ENCODE measurements around the gene TPK1. TPM values are rescaled to one million over a fixed set of nuclear protein-coding genes. Genes with fewer than 3 reads are reported as not detected.

TPK1 gene
- polyA plus RNA-seq, 1 experiment, result 1.2 TPM

DNA sequence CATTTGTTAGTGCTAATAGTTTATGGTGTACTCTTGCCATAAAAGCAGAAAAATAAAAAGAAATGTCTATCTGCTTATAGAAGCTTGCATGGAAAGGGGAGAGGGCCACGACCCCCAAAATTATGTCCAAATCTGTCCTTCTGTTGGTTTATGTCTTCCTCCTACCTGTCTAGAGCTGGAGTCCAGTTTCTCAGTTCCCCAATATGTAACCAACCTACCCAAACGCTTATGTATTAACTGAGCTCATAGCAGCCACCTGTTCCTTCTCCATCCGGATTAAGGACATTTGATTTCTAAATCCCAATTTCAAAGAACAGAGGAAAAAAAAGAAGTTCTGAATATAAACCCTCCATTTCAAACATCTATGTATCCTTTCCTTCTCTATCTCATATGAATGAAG, 30.3 kb upstream of the TPK1 start:
- no peaks in the 10 kb centered on the region for H3K36me3 ChIP-seq (ENCODE audit: control insufficient read depth, insufficient read depth, low read length)
- DNase-seq (ENCODE audit: low read depth), result no peak
- TF ChIP-seq, protein P1, sequence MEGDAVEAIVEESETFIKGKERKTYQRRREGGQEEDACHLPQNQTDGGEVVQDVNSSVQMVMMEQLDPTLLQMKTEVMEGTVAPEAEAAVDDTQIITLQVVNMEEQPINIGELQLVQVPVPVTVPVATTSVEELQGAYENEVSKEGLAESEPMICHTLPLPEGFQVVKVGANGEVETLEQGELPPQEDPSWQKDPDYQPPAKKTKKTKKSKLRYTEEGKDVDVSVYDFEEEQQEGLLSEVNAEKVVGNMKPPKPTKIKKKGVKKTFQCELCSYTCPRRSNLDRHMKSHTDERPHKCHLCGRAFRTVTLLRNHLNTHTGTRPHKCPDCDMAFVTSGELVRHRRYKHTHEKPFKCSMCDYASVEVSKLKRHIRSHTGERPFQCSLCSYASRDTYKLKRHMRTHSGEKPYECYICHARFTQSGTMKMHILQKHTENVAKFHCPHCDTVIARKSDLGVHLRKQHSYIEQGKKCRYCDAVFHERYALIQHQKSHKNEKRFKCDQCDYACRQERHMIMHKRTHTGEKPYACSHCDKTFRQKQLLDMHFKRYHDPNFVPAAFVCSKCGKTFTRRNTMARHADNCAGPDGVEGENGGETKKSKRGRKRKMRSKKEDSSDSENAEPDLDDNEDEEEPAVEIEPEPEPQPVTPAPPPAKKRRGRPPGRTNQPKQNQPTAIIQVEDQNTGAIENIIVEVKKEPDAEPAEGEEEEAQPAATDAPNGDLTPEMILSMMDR (IDR thresholded peaks at IDR 0.05; ENCODE audit: insufficient read depth, low read depth, low read length), result no peak
- CTCF ChIA-PET, result no interaction called here
- POLR2A ChIA-PET, result no interaction called here
- H3K27me3 ChIP-seq (ENCODE audit: control insufficient read depth, insufficient read depth, low read length), result no peaks in the 10 kb centered on the region
- H3K4me3 ChIP-seq (ENCODE audit: low read depth, low read length), result no peak overlapping the region

DNA sequence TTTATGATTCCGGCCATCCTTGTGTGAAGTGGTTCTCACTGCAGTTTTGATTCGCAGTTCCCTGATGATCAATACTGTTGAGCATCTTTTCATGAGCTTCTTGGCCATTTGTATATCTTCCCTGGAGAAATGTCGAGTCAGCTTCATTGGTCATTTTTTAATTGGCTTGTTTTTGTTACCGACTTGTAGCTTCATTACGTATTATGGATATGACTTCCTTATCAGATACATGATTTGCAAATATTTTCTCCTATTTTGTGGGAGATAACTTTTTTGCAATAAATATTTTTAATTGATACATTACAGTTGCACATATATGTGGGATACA, 27.4 kb upstream of the TPK1 start:
- Histone ChIP-seq H3K36me3 (ENCODE audit: control insufficient read depth, insufficient read depth, low read length) (no peaks in the 10 kb centered on the region), H3K27me3 (ENCODE audit: control insufficient read depth, insufficient read depth, low read length) (no peaks in the 10 kb centered on the region), H3K4me3 (ENCODE audit: low read depth, low read length) (no peak overlapping the region)
- ChIA-PET CTCF (no interaction called here), POLR2A (no interaction called here)
- TF ChIP-seq, protein P1 (IDR thresholded peaks at IDR 0.05; ENCODE audit: insufficient read depth, low read depth, low read length), result no peak
- DNase-seq (ENCODE audit: low read depth), result no peak

DNA sequence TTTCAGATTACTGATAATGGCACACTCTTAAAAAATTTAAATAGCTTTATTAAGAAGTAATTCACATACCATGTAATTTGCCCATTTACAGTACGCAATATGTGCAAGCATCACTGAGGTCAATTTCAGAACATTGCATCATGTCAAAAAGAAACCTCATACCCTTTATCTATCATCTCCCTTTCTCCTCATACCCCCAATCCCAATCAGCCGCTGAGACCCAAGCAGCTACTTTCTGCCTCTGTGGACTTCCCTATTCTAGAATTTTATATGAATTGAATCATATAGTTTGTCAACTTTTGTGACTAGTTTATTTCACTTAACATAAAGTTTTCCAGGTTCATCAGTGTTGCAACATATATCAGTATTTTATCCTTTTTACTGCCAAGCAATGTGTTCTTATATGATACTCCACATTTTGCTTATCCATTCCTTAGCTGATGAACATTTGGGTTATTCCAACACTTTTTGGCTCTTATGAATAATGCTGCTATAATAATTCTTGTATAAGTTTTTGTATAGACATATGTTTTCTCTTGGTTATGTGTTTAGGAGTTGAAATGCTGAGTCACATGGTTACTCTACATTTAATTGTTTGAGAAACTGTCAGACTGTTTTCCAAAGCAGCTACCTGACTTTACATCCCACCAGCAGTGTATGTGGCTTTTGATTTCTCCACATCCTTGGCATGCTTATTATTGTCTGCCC, 26.9 kb upstream of the TPK1 start:
- Histone ChIP-seq H3K27me3 (ENCODE audit: control insufficient read depth, insufficient read depth, low read length) (no peaks in the 10 kb centered on the region), H3K4me3 (ENCODE audit: low read depth, low read length) (no peak overlapping the region), H3K36me3 (ENCODE audit: control insufficient read depth, insufficient read depth, low read length) (no peaks in the 10 kb centered on the region)
- ChIA-PET POLR2A (no interaction called here), CTCF (no interaction called here)
- no peak for DNase-seq (ENCODE audit: low read depth)
- TF ChIP-seq, protein P1 (IDR thresholded peaks at IDR 0.05; ENCODE audit: insufficient read depth, low read depth, low read length), result no peak

DNA sequence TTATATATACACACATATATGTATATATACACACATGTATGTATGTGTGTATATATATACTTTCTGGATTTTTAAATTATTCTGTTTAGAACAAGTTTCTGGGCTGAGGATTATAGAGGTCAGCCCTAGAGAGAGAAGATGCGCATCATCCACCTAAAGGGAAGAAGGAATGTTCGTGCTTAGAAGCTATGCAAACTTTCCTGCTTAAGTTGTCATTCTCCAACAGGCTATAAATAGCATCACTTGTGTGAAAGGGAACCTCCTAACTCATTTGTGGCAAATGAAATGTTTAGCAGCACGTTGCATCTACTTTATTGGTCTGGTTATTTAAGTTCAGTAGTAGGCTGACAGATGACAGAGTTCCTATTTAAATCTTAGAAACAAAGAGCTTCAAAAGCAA, 23.9 kb upstream of the TPK1 start:
- POLR2A ChIA-PET, result no interaction called here
- Histone ChIP-seq H3K36me3 (ENCODE audit: control insufficient read depth, insufficient read depth, low read length) (no peaks in the 10 kb centered on the region), H3K27me3 (ENCODE audit: control insufficient read depth, insufficient read depth, low read length) (no peaks in the 10 kb centered on the region), H3K4me3 (ENCODE audit: low read depth, low read length) (no peak overlapping the region)
- TF ChIP-seq, protein P1 (IDR thresholded peaks at IDR 0.05; ENCODE audit: insufficient read depth, low read depth, low read length), result no peak
- CTCF ChIA-PET, result no interaction called here
- no peak for DNase-seq (ENCODE audit: low read depth)

DNA sequence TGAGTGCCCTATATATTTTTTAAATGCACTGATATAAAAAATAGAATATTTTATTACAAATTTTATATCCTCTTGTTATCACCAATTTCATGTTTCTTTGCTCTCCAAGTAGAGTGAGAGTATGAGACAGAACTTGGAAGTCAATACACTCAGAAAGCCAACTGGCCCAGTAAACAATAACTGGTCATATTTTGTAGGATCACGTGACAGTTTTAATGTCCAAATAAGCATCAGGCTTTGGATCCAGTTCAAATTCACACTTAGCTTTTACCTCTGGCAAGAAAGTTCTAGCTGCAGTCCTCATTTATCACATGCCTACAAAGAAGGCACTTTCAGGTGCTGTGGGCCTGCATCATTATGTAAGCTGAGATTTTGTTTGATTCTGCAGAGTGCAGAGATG, 21.6 kb upstream of the TPK1 start:
- no peaks in the 10 kb centered on the region for H3K36me3 ChIP-seq (ENCODE audit: control insufficient read depth, insufficient read depth, low read length)
- POLR2A ChIA-PET, result no interaction called here
- TF ChIP-seq, protein P1 (IDR thresholded peaks at IDR 0.05; ENCODE audit: insufficient read depth, low read depth, low read length), result no peak
- no peak for DNase-seq (ENCODE audit: low read depth)
- no peaks in the 10 kb centered on the region for H3K27me3 ChIP-seq (ENCODE audit: control insufficient read depth, insufficient read depth, low read length)
- CTCF ChIA-PET, result no interaction called here
- H3K4me3 ChIP-seq (ENCODE audit: low read depth, low read length), result no peak overlapping the region

All from BJ (cell line).